ENCODE data around the gene AHCYL2. TPM values are rescaled to one million over a fixed set of nuclear protein-coding genes. Genes with fewer than 3 reads are reported as not detected.

AHCYL2 gene
- total RNA-seq, 5 donors from 2014 or later (not counting 1 experiment from before 2014, with no cell fraction given): 13.1 to 17.6 (median 15.9) TPM

GRCh38 chr7:129225206-129225930 lies 538 bp downstream of the AHCYL2 start:
- ChIA-PET POLR2A (interaction anchor here in 1 of 2 donors (0.5 to 0.6 kb wide), 3 partner anchors 46 to 751 kb away, joined by 3 to 4 read pairs (median 3); no protein-coding TSS in a partner anchor), CTCF (interaction anchor here (0.6 to 1.7 kb wide), 9 partner anchors 8 to 985 kb away, joined by 3 to 7 read pairs (median 5); no protein-coding TSS in a partner anchor)
- Mint-ChIP-seq H3K4me3 (peak overlapping the region; percentile 80 to 94 (median 92)), H3K36me3 (no peaks in the 10 kb centered on the region), H3K27ac (peak overlapping the region; percentile 85 to 86), H3K9me3 (no peaks in the 10 kb centered on the region), H3K27me3 (no peaks in the 10 kb centered on the region), H3K4me1 (peaks cover 44 to 53% (median 47%) of the 10 kb centered on the region in 3 donors)
- Histone ChIP-seq H3K36me3 (ENCODE audit: control insufficient read depth in 2 of 2, extremely low read depth in 1 of 2, insufficient read depth in 1 of 2, low read length in 1 of 2) (no peaks in the 10 kb centered on the region), H3K27ac (ENCODE audit: low read length) (peak overlapping the region; percentile 51), H3K4me3 (ENCODE audit: control insufficient read depth in 1 of 2, extremely low read depth in 1 of 2, low read length in 1 of 2) (peak overlapping the region; percentile 71 to 84), H3K4me1 (ENCODE audit: control insufficient read depth in 1 of 2, extremely low read depth in 1 of 2, insufficient read depth in 2 of 2, low read length in 2 of 2) (peaks cover 15 to 25% of the 10 kb centered on the region in 2 experiments), H3K9me3 (no peaks in the 10 kb centered on the region), H3K27me3 (replicated peaks in 1 of 2; ENCODE audit: control insufficient read depth in 2 of 2, extremely low read depth in 1 of 2, insufficient read depth in 2 of 2, low read length in 1 of 2) (no peaks in the 10 kb centered on the region)
- ATAC-seq (replicated peaks in 1 of 4) (peak; percentile 43 to 58 (median 54)), DNase-seq (peak in 31 of 35 experiments; percentile 16 to 68 (median 44))
- under 1% methylated on average over 41 of the region's 60 CpGs for WGBS (ENCODE audit: insufficient coverage)

GRCh38 chr7:129225931-129226572 lies 1.2 kb downstream of the AHCYL2 start:
- no peak for ATAC-seq (replicated peaks in 1 of 4)
- peaks cover 44 to 53% (median 47%) of the 10 kb centered on the region in 3 donors for H3K4me1 Mint-ChIP-seq
- no peaks in the 10 kb centered on the region for H3K27me3 Mint-ChIP-seq
- H3K27ac ChIP-seq (ENCODE audit: low read length): no peak overlapping the region
- H3K4me3 Mint-ChIP-seq: peak overlapping the region; percentile 80 to 92 (median 89)
- no peaks in the 10 kb centered on the region for H3K36me3 ChIP-seq (ENCODE audit: control insufficient read depth in 2 of 2, extremely low read depth in 1 of 2, insufficient read depth in 1 of 2, low read length in 1 of 2)
- peak overlapping the region; percentile 85 to 86 for H3K27ac Mint-ChIP-seq
- ChIA-PET POLR2A (interaction anchor here in 1 of 2 donors (0.5 kb wide), 1 partner anchor 691 kb away, joined by 3 read pairs; no protein-coding TSS in a partner anchor), CTCF (interaction anchor here in 1 of 2 donors (0.6 to 1.7 kb wide), 5 partner anchors 9 to 489 kb away, joined by 4 to 6 read pairs (median 5); no protein-coding TSS in a partner anchor)
- no peaks in the 10 kb centered on the region for H3K27me3 ChIP-seq (replicated peaks in 1 of 2; ENCODE audit: control insufficient read depth in 2 of 2, extremely low read depth in 1 of 2, insufficient read depth in 2 of 2, low read length in 1 of 2)
- WGBS (ENCODE audit: insufficient coverage): 37% methylated on average over 3 of the region's 11 CpGs
- H3K9me3 Mint-ChIP-seq: no peaks in the 10 kb centered on the region
- peak overlapping the region; percentile 71 to 84 for H3K4me3 ChIP-seq (ENCODE audit: control insufficient read depth in 1 of 2, extremely low read depth in 1 of 2, low read length in 1 of 2)
- no peaks in the 10 kb centered on the region for H3K9me3 ChIP-seq
- H3K4me1 ChIP-seq (ENCODE audit: control insufficient read depth in 1 of 2, extremely low read depth in 1 of 2, insufficient read depth in 2 of 2, low read length in 2 of 2): peaks cover 15 to 25% of the 10 kb centered on the region in 2 experiments
- DNase-seq: no peak
- no peaks in the 10 kb centered on the region for H3K36me3 Mint-ChIP-seq

- H3K4me1 ChIP-seq (ENCODE audit: control insufficient read depth in 1 of 2, extremely low read depth in 1 of 2, insufficient read depth in 2 of 2, low read length in 2 of 2): peaks cover 9 to 20% of the 10 kb centered on the region in 2 experiments
- H3K4me3 Mint-ChIP-seq: no peak overlapping the region
- ChIA-PET POLR2A (interaction anchor here in 1 of 2 donors (0.7 kb wide), 1 partner anchor 649 kb away, joined by 25 read pairs; no protein-coding TSS in a partner anchor), CTCF (interaction anchor here (0.6 to 0.7 kb wide), 4 partner anchors 25 to 132 kb away, joined by 3 to 6 read pairs (median 4); no protein-coding TSS in a partner anchor)
- no peaks in the 10 kb centered on the region for H3K9me3 Mint-ChIP-seq
- DNase-seq (no peak), ATAC-seq (replicated peaks in 1 of 4) (no peak)
- no peaks in the 10 kb centered on the region for H3K27me3 Mint-ChIP-seq
- H3K4me3 ChIP-seq (ENCODE audit: control insufficient read depth in 1 of 2, extremely low read depth in 1 of 2, low read length in 1 of 2): no peak overlapping the region
- WGBS (ENCODE audit: insufficient coverage): no CpG with 5 or more reads among the region's 4 CpGs
- no peak overlapping the region for H3K27ac Mint-ChIP-seq
- no peak overlapping the region for H3K27ac ChIP-seq (ENCODE audit: low read length)
- H3K9me3 ChIP-seq: no peaks in the 10 kb centered on the region
- no peaks in the 10 kb centered on the region for H3K36me3 ChIP-seq (ENCODE audit: control insufficient read depth in 2 of 2, extremely low read depth in 1 of 2, insufficient read depth in 1 of 2, low read length in 1 of 2)
- H3K36me3 Mint-ChIP-seq: peaks cover 3% of the 10 kb centered on the region
- H3K4me1 Mint-ChIP-seq: peaks cover 40 to 49% (median 44%) of the 10 kb centered on the region in 3 donors
- H3K27me3 ChIP-seq (replicated peaks in 1 of 2; ENCODE audit: control insufficient read depth in 2 of 2, extremely low read depth in 1 of 2, insufficient read depth in 2 of 2, low read length in 1 of 2): no peaks in the 10 kb centered on the region
Measured at GRCh38 chr7:129227646-129228578, 3.1 kb downstream of the AHCYL2 start.

DNA sequence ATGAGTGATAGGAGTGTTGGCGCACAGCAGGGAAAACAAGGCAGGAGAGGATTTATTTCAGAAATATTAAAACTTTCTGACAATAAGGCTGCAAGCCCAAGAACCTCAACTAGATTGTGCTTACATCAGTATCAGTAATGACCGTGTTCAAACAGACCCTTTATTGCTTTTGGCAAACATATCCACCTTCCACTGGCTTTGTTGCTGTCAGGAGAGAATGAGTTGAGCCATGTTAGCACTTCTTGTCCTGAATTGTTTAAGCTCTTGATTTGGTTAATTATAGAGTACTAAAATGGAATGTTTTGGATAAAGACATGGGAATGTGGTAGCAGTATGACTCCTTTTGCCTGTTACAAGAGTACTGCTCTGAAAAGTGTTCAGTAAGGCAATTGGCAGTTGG lies 3.8 kb downstream of the AHCYL2 start:
- Mint-ChIP-seq H3K9me3 (no peaks in the 10 kb centered on the region), H3K27ac (no peak overlapping the region), H3K4me3 (no peak overlapping the region), H3K4me1 (peaks cover 38 to 49% (median 41%) of the 10 kb centered on the region in 3 donors), H3K36me3 (peaks cover 3% of the 10 kb centered on the region), H3K27me3 (no peaks in the 10 kb centered on the region)
- Histone ChIP-seq H3K9me3 (no peaks in the 10 kb centered on the region), H3K36me3 (ENCODE audit: control insufficient read depth in 2 of 2, extremely low read depth in 1 of 2, insufficient read depth in 1 of 2, low read length in 1 of 2) (no peaks in the 10 kb centered on the region), H3K4me3 (ENCODE audit: control insufficient read depth in 1 of 2, extremely low read depth in 1 of 2, low read length in 1 of 2) (no peak overlapping the region), H3K4me1 (ENCODE audit: control insufficient read depth in 1 of 2, extremely low read depth in 1 of 2, insufficient read depth in 2 of 2, low read length in 2 of 2) (peaks cover 9 to 17% of the 10 kb centered on the region in 2 experiments), H3K27ac (ENCODE audit: low read length) (no peak overlapping the region), H3K27me3 (replicated peaks in 1 of 2; ENCODE audit: control insufficient read depth in 2 of 2, extremely low read depth in 1 of 2, insufficient read depth in 2 of 2, low read length in 1 of 2) (no peaks in the 10 kb centered on the region)
- no peak for DNase-seq
- no CpG with 5 or more reads among the region's 2 CpGs for WGBS (ENCODE audit: insufficient coverage)
- POLR2A ChIA-PET: interaction anchor here in 1 of 2 donors (0.7 kb wide), 1 partner anchor 70 kb away, joined by 3 read pairs; no protein-coding TSS in a partner anchor
- CTCF ChIA-PET: interaction anchor here in 1 of 2 donors (0.6 to 0.7 kb wide), 2 partner anchors 65 to 131 kb away, joined by 3 to 4 read pairs; no protein-coding TSS in a partner anchor
- no peak for ATAC-seq (replicated peaks in 1 of 4)

DNA sequence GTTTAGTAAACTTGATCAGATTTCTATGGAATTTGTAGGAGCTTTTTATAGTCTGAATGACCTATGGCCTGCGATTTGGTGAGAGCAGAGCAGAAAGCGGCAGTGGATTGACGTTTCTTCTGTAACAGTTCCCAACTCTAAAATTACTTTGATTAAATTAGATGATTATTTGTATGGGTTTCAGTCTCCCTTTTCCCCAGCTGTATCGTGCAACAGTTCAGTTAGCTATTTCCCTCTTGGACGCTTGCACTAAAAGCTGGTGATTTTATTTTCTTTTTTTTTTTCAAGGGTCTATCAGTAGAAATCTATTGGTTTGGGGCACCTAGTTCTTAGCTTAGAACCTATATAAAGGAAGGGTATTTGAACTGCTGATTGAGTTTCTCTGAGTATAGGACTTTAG lies 6.8 kb downstream of the AHCYL2 start:
- Histone ChIP-seq H3K27ac (ENCODE audit: low read length) (no peak overlapping the region), H3K9me3 (no peaks in the 10 kb centered on the region), H3K36me3 (ENCODE audit: control insufficient read depth in 2 of 2, extremely low read depth in 1 of 2, insufficient read depth in 1 of 2, low read length in 1 of 2) (no peaks in the 10 kb centered on the region), H3K4me1 (ENCODE audit: control insufficient read depth in 1 of 2, extremely low read depth in 1 of 2, insufficient read depth in 2 of 2, low read length in 2 of 2) (peaks cover 0 to under 1% of the 10 kb centered on the region in 2 experiments), H3K4me3 (ENCODE audit: control insufficient read depth in 1 of 2, extremely low read depth in 1 of 2, low read length in 1 of 2) (no peak overlapping the region), H3K27me3 (replicated peaks in 1 of 2; ENCODE audit: control insufficient read depth in 2 of 2, extremely low read depth in 1 of 2, insufficient read depth in 2 of 2, low read length in 1 of 2) (no peaks in the 10 kb centered on the region)
- Mint-ChIP-seq H3K4me3 (no peak overlapping the region), H3K9me3 (no peaks in the 10 kb centered on the region), H3K27ac (no peak overlapping the region), H3K4me1 (peaks cover 24 to 38% (median 32%) of the 10 kb centered on the region in 3 donors), H3K27me3 (no peaks in the 10 kb centered on the region), H3K36me3 (peaks cover 23% of the 10 kb centered on the region)
- no peak for ATAC-seq (replicated peaks in 1 of 4)
- ChIA-PET CTCF (interaction anchor here (0.6 to 1.0 kb wide), 7 partner anchors 12 to 256 kb away, joined by 3 to 5 read pairs (median 3); no protein-coding TSS in a partner anchor), POLR2A (interaction anchor here in 1 of 2 donors (1.0 to 1.2 kb wide), 2 partner anchors 31 to 39 kb away, joined by 3 to 4 read pairs; no protein-coding TSS in a partner anchor)
- no peak for DNase-seq
- WGBS (ENCODE audit: insufficient coverage): no CpG with 5 or more reads among the region's 5 CpGs

Measured in T-cell (primary cell).